ENCODE results near the gene IL19.

DNA sequence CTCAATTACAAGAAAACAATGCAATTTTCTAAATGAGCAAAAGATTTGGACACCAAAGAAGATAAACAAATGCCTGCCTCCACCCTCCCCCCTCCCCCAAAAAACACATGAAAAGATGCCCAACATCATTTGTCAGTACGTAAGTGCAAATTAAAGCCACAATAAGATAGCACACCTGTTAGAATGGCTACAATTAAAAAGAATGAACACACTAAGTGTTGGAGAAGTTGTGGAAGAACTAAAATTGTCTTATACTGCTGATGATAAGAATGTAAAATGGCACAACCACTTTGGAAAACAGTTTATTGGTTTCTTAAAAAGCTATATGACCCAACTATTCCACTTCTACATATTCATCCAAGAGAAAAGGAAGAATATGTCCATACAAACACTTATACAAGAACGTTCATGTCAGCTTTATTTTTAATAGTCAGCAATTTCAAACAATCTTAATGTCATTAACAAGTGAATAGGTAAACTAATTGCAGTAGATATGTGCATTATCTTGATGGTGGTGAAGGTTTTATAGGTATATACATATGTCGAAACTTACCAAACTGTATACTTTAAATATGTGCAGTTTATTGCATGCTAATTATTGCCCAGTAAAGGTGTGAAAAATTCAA lies 105.3 kb downstream of the IL19 start:
- TF ChIP-seq EZH2phosphoT487 (IDR thresholded peaks at IDR 0.05; ENCODE audit: borderline replicate concordance, low read depth) (no peak), YY1 (IDR thresholded peaks at IDR 0.05; ENCODE audit: low read depth) (no peak), REST (IDR thresholded peaks at IDR 0.05; ENCODE audit: low read depth, low read length) (no peak)
